GM19328 (cell line): ENCODE measurements around the gene PHKG1.
"Not testable (repeated sequence)": the region's sequence is repeated elsewhere in the genome, so short reads cannot be mapped to it uniquely, and the experiment has no call there.

Experiments
- ATAC-seq: cut with Tn5 transposase; IDR thresholded peaks from one replicate; pipeline ENCODE4 v1.9.1; 2021; ENCODE audit warnings: mild to moderate bottlenecking, moderate library complexity; ENCODE audit not compliant: unreplicated experiment

The PHKG1 gene

GRCh38 chr7:56092789-56093531, at the start of gene PHKG1:
TSS of gene PHKG1 (minus strand) at chr7:56092952. CDS start at chr7:56088941, 4,011 bp downstream.
- no peak for ATAC-seq

GRCh38 chr7:56131062-56131461, 38.3 kb upstream of the PHKG1 start:
- not testable (repeated sequence) for ATAC-seq

- no peak for ATAC-seq
Observed at GRCh38 chr7:56127241-56127975, 34.7 kb upstream of the PHKG1 start.

DNA sequence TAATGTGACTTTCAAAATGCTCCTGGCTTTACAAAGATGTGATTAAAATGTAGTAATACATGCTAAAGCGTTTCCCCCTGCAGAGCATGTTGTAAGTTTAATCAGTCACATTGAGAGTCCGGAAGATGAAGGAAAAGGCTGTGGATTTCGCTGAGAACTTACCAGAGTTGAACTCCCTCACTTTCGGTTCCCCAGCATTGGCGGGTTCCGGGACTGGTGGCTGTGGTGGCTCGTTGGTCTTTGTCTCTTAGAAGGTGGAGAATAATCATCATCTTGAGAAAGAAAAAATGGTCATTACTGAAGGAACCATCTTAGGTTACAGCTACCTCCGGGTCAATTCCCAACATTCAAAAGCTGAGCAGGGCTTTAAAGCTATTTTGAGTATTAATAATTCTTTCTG, 33.1 kb upstream of the PHKG1 start:
- ATAC-seq: no peak

- no peak for ATAC-seq
Observed at GRCh38 chr7:56124981-56125380, 32.2 kb upstream of the PHKG1 start.

GRCh38 chr7:56121440-56121839, 28.7 kb upstream of the PHKG1 start:
- no peak for ATAC-seq

DNA sequence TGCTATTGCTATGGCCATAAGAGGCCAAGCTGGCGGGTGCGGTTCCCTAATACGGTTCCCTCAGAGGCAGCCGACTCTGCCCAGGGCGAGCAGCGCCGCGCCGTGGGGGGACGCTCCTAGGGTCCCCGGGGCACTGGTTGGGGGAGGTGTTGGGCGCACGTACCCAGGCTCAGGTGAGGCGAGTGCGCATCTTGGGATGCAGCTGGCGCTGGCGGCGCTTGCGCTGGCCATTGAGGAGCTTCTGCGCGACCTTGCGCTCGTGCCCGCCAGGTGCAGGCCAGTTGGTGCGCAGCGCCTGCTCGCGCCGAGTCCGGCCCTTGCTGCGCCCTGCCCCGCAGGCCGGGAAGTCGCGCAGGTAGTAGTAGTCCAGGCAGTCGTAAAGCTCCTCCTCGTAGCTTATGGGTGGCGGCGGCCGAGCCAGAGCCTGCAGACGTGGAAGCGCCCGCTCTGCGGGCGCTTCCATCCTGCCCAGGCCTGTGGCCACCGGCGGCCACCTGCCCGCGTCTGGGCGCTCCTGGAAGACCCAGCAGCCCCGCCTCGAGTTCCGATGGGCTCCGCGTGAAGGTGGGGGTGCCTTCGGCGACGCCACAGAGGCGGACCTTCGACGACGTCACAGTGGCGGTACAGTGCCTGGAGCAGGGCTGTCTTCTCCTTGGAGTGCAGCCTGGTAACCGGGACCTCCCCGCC, 23.2 kb upstream of the PHKG1 start, which contains the start of gene NUPR2:
Gene NUPR2 (minus strand): TSS at position 566 of the 687 bp plus-strand sequence. CDS start 103 bp downstream, at position 463.
- ATAC-seq: no peak

- not testable (repeated sequence) for ATAC-seq
Observed at GRCh38 chr7:56112244-56112643, 19.5 kb upstream of the PHKG1 start.

DNA sequence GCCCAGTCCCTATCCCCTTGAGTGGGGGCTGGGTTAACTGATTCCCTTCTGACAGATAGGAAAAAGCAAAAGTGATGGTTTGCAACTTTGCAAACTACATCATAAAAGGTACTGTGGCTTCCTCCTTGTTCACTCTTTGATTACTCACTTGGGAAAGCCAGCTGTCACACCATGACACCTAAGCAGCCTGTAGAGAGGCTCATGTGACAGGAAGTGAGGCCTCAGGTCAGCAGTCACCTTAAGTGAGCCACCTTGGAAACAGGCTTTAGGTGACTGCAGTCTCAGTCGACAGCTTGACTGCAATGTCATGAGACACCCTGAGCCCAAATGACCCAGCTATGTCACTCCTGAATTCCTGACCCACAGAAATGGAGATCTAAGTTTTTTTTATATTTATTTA, 17.9 kb upstream of the PHKG1 start:
- ATAC-seq: no peak

DNA sequence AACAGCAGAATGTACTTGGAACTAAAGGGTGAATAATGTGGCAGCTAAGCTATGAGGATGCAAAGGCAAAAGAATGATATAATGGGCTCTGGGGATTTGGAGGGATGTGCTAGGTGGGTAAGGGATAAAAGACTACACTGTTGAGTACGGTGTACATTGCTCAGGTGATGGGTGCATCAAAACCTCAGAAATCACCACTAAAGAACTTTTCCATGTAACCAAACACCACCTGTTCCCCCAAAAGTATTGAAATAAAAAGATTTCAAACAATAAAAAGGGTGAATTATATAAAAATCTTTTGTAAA, 15.2 kb upstream of the PHKG1 start:
- no peak for ATAC-seq

DNA sequence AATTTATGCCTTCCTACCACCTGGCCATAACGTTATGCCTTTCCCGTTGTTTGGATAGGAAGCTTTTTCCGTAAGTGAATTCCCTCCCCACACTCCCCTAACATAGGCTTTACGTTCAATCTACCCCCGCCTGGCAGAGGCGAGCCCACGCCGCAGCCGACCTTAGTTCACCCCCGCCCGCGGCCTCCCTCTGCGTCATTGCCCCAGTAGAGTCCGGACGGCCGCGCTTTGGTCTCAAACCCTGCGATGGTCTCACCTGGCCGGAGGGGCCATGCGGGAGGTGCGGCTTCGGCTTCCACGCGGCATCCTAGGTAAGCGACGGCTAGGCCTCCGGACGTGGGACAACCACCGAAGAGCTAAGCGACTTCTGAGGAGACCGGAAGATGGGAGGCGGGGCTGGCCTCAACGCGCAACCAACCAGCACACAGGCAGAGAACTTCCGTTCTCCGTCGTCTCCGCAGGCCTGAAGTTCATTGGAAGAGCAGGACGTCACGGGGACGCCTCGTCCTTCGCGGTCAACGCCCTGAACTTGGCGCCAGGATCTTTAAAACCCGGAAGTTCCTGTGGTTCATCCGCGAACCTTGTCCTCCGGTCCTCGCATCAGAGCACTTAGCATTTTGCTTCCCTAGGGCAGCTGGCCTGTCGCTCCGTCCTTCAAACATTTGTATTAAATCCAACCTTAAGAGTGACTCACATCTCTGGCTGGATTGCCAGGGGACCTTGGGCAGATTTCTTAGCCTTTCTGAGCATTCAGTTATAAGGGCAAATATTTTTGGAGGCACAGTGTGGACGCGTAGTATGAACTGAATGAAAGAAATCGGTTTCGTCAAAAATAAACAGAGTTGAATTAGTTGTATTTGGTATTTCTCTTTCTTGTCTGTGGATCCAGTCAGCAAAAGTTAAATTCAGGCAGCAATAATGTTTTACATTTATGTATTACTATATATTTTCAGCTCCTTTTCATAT, 13.6 kb upstream of the PHKG1 start, which contains the start of gene CHCHD2:
Gene CHCHD2 (minus strand): TSS at position 369 of the 966 bp plus-strand sequence. CDS start 63 bp downstream, at position 306.
- ATAC-seq: peak; percentile 99

- ATAC-seq: no peak
Observed at GRCh38 chr7:56105508-56105907, 12.8 kb upstream of the PHKG1 start.

DNA sequence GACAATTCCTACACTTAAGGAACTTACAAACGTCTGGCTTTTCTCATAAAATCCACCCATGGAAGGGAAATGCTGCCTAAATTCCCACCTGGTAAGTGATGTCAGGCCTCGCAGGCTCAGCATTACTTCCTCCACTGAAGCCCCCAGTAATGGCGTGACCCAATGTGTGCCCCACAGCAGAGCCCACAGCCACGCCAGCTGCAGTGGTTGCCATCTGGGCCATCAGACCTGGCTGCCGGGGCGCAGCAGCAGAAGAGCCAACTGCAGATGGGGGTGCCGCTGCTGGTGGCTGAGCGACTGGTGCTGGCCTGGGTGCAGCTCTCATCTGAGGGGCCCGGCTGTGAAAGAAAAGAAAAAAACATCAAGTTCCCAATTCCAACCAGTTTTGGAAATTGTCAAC, 11.4 kb upstream of the PHKG1 start:
- not testable (repeated sequence) for ATAC-seq

GRCh38 chr7:56099653-56100052, 6.9 kb upstream of the PHKG1 start:
- no peak for ATAC-seq

- not testable (repeated sequence) for ATAC-seq
Observed at GRCh38 chr7:56098187-56099008, 5.6 kb upstream of the PHKG1 start.

GRCh38 chr7:56097700-56098099, 4.9 kb upstream of the PHKG1 start:
- ATAC-seq: no peak

DNA sequence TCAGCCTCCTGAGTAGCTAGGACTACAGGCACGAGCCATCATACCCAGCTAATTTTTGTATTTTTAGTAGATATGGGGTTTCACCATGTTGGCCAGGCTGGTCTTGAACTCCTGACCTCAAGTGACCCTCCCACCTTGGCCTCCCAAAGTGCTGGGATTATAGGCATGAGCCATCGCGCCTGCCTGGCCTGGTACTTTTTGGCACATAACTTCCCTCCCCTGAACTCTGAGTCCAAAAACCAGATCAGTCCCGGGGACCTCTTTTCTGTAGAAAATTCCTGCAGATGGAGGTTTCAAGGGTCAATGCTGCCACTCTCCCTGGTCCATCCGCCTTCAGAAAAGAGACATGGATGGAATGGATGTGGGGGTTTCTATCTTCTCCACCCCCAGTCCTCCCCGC, 364 bp downstream of the PHKG1 start:
- not testable (repeated sequence) for ATAC-seq

DNA sequence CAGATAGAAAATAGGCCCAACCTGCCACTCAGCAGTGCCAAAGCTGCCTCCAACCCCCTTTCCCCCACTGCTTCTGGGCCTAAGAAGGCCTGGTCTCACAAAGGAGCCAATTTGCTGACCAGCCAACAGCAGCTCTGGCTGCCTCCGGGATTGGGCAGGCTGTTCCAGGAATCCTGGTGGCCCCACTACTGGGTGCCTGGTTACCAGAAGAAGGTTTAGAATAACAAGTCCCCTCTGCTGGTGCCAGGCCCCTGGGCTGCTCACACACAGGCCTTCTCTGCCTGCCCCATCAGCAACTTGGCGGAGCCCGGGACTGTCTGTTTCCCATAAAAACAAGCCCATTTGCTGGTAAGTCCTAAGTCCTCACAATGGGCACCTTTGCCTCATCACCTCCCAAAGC, 1.2 kb downstream of the PHKG1 start:
- no peak for ATAC-seq

- no peak for ATAC-seq
Observed at GRCh38 chr7:56087445-56087844, 5.3 kb downstream of the PHKG1 start.

DNA sequence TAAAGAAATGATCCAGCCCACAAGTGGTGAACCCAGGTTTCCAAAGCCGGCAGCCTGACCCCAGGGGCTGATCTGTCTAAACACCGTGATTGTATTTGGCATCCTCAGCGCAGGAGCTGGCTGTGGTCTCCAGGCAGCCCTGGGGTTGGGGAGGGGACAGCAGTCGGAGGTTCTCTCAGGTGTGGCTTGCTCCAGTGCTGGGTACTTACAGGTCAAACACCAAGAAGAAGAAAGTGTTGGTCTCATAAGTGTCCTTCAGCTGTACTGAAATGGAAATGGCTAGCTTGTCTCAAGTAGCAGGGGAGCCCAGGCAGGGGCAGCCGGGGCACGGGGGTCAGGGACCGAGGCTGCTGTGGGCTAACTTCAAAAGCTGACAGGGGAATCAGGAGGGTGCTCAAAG, 6.0 kb downstream of the PHKG1 start:
- ATAC-seq: no peak
